Superior temporal gyrus (tissue), 1 donor: ENCODE measurements around the gene PIANP.
"Not testable (repeated sequence)": the region's sequence is repeated elsewhere in the genome, so short reads cannot be mapped to it uniquely, and the experiment has no call there.

Source experiments
- DNase-seq: peaks from one replicate; pipeline ENCODE4 v3.0.0-alpha.2; 2016; ENCODE audit errors: extremely low spot score

Gene PIANP, protein sequence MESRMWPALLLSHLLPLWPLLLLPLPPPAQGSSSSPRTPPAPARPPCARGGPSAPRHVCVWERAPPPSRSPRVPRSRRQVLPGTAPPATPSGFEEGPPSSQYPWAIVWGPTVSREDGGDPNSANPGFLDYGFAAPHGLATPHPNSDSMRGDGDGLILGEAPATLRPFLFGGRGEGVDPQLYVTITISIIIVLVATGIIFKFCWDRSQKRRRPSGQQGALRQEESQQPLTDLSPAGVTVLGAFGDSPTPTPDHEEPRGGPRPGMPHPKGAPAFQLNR

DNA sequence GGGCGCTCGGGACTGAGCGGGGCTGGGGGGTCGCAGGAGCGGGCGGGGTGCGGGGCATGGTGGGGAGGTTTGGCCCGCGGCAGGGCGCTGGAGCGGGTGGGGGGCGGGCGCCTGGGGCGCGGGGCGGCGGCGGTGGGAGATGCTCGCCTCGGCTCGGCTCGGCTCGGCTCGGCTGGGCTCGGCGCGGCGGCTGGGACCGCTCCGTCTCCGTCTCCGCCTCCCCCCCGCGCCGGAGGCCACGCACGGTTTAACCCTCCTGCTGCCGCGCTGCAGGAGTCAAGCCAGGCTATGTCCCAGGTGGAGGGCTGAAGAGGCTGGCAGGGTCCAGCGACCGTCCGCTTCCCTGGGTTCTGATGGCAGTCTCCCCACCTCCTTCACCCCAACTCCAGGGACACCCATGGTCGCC lies at the start of gene PIANP:
Gene PIANP, minus strand, starts transcription at position 170 of the 406 bp plus-strand sequence. CDS start 2,754 bp downstream, outside the sequence.
- DNase-seq, result peak; percentile 43

DNA sequence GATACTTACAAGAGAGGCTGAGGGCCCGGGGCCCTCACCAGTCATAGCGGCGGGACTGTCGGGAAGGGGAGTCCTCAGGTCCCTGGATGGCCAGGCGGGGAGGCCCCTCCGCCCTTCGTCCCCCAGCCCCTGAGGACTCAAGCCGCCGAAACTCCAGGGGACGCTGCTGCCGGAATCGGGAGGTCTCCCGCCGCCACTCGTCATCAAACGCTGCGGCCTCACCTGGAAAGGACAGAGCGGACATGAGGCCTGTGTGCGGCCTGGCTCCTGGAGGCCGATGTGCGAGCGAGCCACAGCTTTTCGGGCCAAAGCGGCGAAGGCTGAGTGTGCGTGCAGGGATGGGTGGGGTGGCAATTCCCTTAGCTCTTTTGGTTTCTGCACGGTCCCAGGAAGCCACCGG lies 48.1 kb upstream of the PIANP start:
- DNase-seq, result no peak

DNA sequence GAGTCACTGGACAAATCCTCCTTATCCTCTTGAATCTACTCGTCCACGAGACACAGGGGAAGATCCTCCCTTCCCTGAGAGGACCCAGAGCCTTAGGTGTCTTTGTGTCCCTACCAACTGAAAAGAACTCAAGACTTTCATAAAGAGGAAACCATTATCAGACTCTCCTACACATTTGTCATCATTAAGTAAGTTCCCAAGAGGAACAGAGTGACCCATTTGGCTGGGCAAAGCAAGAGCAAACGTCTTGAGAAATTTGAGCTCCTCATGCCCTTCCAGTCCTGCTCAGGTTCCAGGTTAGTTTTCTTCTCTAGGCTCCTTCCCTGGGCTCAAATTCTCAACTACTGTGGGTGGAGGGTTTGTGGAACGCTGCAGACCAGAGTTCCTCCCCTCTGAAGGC lies 46.6 kb upstream of the PIANP start:
- no peak for DNase-seq

DNA sequence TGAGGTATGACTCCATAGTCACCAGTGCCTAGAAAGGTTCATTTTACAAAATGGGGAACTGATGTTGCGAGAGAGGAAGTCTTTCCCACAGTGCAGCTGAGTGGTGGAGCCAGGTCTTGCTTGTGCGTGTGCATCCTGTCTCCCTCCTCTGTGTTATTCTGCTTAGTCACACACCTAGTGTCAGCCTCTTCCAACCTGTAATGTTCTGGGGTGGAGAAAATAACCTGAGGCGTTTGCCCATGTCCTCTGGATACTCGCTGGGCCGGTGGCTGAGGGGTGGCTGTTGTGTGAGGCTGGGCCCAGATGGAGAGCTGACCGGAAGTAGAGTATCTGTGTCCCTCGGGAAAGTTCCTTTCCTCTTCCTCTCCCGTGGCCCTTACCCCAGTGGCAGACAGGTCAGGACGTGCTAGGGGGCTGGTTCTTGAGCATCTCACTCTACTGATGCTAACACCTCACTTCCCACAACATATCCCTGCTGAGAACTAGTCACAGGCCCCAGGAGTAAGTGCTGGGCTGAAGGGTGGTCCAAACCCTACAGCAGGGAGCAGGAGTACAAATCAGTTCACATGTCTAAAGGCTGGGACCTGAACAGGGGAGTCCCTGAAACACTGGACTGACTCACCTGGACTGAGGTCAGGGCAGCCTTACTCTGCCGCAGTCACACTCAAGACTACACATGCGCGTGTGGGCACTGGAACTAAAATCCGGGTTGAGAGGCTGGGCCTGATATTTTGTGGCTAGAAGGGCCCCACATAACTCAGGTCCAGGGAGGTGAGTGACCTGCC lies 45.3 kb upstream of the PIANP start:
- DNase-seq, result no peak

DNA sequence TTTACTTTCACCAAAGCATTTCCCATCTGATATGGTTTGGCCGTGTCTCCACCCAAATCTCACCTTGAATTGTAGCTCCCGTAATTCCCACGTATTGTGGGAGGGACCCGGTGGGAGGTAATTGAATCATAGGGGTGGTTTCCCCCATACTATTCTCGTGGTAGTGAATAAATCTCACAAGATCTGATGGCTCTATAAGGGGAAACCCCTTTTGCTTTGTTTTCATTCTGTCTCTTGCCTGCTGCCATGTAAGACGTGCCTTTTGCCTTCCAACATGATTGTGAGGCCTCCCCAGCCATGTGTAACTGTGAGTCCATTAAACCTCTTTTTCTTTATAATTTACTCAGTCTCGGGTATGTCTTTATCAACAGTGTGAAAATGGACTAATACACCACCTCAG lies 42.7 kb upstream of the PIANP start:
- DNase-seq, result not testable (repeated sequence)

DNA sequence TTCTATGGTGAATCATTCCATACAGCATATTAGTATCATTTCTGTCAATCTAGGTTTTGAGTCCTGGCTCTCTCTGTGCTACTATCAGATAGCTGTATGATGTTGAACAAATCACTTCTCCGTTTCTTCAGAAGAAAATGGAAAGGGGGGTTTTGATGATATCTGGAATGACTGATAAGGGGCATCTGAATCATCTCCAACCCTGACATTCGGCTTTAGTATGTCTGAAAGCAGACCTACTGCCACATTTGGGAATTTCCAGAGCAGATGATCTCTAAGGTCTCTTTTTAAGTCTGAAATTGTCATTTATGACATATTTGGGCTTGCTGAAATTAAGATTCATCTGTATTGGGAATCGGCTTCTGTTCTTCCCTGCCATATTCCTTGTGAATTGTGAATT lies 42.2 kb upstream of the PIANP start:
- no peak for DNase-seq

DNA sequence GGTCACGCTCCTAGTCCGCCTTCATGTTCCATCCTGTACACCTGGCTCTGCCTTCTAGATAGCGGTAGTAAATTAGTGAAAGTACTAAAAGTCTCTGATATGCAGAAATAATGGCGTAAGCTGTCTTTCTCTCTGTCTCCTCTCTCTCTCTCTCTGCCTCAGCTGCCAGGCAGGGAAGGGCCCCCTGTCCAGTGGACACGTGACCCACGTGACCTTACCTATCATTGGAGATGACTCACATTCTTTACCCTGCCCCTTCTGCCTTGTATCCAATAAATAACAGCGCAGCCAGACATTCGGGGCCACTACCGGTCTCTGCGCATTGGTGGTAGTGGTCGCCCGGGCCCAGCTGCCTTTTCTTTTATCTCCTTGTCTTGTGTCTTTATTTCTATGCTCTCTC lies 41.5 kb upstream of the PIANP start:
- DNase-seq, result not testable (repeated sequence)

DNA sequence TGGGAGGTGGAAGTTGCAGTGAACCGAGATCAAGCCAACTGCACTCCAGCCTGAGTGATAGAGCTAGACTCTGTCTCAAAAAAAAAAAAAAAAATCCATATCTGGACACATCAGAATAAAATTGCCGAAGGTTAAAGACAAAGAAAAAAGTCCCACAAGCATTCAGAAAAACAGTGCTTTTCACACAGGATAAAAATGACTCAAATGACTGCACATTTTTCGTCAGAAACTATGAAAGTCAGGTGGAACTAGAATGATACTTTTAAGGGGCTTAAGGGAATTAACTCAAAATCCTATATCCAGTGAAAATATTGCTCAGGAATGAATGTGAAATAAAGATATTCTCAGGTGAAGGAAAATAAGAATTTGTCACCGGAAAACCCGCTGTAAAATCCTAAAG lies 36.1 kb upstream of the PIANP start:
- no peak for DNase-seq

DNA sequence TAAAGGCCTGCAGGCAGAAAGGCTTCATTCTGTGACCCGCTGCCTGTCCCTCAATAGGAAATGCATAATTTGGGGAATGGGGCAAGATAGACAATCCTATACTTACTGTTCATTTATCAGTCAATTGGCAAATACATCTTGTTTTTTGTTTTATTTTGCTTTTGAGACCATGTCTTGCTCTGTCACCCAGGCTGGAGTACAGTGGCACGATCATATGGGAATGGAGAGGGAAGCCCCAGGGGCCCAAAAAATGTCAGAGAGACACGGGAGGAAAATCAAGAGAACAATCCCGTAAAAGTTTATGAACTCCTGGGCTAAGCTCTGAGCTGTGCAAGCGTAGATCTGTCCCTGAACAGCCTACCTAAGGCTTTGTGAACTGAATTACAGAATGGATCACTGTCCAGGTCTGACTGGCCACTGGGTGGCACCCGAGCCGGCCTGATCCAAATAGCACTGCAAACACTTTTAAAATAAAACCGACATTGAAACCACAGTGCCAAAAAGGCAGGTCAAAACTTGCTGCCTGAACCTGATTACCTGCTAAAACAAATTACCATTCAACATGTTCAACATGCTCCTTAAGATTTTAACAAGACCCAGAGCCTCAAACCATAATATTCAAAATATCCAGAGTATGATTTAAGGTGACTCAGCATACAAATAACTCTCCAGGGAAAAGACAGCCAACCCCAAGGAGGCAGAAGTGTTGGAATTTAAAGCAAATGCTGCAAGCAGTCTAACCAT lies 35.0 kb upstream of the PIANP start:
- peak; percentile 76 for DNase-seq

DNA sequence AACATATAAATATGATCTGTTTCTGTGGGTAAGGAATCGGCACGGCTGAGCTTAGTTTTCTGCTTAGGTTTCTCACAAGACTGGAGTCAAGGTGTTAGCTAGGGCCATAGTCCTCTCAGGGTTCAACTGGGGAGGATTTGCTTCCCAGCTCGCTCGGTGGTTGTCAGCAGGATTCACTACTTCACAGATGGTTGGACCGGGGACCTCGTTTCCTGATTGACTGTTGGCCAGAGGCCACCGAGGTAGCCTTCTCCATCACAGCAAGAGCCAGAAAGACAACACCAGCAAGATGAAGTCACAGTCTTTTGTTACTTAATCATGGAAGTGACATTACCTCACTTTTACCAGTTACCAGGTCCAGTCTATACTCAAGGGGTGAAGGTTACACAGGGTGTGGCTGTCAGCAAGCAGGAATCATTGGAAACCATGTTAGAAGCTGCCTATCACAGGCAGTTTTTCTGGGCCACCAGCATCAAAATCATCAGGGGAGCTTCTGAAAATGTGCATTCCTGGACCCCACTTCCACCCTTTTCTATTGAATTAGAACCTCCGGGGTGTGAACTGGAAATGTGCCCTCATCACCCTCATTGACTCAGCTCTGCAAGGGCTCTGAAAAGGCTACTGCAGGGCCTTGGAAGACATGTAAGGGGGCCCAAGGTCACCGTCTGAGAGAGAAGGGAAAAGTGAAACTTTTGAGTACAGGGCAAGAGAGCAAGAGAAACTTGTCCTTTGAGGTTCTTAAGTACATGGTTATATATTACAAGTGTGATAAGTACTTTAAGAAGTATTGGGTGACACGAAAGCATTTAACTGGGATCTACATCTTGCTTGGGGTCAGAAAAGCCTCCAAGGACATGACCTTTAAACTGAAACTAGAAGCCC lies 34.1 kb upstream of the PIANP start:
- no peak for DNase-seq

DNA sequence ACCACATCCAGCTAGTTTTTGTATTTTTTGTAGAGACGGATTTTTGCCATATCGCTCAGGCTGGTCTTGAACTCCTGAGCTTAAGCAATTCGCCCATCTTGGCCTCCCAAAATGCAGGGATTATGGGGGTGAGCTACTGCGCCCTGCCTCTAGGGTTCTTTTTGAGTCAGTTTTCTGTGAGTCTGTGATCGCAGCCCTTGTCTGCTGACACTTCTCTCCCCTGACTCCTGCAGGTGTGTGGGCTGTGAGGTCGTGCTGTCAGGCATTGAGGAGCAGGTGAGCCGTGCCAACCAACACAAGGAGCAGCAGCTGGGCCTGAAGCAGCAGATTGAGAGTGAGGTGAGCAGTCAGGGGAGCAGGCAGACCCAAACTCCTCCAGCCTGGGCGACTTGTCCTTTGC lies 29.6 kb upstream of the PIANP start:
- DNase-seq, result no peak

DNA sequence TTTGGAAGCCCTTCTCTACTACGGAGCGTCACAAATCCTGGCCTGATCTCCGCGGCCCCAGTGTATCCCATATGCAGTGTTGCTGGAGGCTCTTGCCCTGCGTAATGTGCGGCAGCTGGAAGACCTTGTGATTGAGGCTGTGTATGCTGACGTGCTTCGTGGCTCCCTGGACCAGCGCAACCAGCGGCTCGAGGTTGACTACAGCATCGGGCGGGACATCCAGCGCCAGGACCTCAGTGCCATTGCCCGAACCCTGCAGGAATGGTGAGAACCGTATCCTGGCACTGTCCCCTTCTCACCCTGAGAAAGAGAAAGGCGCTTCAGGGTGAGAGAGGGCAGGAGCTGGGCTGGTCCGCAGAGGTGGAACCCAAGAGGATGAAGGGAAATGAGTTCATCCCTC lies 28.6 kb upstream of the PIANP start:
- DNase-seq, result no peak

DNA sequence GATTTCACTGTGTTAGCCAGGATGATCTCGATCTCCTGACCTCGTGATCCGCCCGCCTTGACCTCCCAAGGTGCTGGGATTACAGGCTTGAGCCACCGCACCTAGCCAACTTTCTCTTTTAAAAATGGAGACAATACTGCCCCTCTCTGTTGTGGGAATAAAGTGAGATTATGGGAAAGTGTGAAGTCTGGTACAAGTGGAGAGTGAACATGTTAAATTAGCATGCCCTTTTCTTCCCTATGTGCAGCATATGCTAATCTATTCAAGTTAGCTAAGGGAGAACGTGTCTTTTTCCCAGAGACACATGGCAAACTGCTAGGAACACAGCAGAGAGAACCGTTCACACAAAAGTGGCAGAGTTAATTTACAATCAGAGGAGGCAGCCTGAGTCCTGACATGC lies 24.7 kb upstream of the PIANP start:
- no peak for DNase-seq

DNA sequence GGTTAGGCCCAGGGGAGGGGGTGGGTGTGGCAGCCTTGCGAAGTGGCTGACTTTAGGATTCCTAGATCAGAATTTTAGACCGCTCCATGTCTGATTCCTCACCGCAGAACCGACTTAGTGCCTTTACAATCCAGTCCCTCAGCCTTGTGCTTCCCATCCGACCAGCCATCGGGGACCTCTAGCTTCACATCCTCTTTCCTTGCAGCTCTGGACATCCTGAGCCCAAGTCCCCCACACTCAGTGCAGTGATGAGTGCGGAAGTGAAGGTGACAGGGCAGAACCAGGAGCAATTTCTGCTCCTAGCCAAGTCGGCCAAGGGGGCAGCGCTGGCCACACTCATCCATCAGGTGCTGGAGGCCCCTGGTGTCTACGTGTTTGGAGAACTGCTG lies 23.8 kb upstream of the PIANP start:
- no peak for DNase-seq

DNA sequence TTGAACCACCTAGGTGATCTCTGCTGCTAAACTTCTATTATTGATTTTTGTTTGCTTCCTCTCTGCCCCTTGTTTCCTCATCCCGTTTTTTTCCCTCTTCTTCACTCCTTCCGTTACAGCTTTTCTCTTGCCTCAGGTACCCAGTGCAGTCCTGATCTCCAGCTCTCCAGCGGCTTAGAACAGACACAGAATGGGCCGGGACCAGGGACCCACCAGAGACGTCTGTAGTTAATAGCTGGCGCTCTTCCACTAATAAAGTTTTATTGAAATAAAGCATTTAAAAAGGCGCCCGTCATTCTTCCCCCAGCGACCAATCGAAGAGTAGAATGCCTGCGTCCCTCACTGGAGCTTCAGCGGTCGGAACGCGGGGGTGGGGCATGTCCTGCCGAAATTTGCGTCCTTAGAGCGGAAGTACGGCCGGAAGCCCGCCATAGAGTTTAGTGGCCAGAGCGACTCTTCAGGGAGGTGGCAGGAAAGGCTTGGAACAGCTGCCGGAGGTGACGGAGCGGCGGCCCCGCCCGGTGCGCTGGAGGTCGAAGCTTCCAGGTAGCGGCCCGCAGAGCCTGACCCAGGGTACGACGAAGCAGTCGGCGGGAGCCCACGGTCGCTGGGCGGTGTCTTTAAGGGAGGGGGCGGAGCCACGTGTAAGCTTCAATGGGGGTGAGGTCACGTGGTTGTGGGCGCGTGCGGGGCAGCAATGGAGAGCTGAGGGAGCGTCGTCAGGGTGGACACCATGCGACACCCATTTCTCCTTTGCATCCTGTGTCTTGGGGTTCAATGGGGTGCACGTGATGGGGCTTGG lies 23.2 kb upstream of the PIANP start, which contains the start of gene COPS7A:
Gene COPS7A, plus strand, starts transcription at position 440 of the 802 bp plus-strand sequence. CDS start 611 bp downstream, outside the sequence.
- DNase-seq, result peak; percentile 99

DNA sequence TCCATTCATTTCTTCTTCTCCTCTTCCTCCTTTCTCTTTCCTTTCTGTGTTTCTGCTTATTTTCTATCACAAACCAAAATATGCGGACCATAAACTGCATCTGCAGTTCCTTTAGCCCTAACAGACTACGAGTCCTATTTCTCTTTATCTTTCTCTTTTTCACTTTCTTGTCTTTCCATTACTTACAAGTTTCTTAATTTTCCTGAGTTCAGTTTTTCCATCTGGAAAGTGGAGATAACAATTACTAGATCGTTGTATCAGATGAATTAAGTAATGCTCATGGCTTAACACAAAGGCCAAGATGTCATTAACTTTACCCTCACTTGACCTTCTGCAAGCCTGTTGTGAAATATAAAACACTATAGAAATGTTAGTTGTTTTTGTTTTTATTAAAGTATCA lies 22.2 kb upstream of the PIANP start:
- no peak for DNase-seq

DNA sequence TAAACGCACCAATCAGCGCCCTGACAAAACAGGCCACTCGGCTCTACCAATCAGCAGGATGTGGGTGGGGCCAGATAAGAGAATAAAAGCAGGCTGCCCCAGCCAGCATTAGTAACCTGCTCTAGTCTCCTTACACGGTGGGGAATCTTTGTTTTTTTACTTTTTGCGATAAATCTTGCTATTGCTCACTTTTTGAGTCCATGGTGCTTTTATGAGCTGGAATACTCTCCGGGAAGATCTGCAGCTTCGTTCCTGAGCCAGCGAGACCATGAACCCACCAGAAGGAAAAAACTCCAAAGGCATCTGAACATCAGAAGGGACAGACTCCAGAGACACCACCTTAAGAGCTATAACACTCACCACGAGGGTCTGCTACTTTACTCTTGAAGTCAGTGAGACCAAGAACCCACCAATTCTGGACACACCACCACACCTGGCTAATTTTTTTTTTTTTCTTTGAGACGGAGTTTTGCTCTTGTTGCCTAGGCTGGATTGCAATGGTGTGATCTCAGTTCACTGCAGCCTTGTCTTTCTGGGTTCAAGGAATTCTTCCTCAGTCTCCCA lies 16.3 kb upstream of the PIANP start:
- DNase-seq, result no peak

DNA sequence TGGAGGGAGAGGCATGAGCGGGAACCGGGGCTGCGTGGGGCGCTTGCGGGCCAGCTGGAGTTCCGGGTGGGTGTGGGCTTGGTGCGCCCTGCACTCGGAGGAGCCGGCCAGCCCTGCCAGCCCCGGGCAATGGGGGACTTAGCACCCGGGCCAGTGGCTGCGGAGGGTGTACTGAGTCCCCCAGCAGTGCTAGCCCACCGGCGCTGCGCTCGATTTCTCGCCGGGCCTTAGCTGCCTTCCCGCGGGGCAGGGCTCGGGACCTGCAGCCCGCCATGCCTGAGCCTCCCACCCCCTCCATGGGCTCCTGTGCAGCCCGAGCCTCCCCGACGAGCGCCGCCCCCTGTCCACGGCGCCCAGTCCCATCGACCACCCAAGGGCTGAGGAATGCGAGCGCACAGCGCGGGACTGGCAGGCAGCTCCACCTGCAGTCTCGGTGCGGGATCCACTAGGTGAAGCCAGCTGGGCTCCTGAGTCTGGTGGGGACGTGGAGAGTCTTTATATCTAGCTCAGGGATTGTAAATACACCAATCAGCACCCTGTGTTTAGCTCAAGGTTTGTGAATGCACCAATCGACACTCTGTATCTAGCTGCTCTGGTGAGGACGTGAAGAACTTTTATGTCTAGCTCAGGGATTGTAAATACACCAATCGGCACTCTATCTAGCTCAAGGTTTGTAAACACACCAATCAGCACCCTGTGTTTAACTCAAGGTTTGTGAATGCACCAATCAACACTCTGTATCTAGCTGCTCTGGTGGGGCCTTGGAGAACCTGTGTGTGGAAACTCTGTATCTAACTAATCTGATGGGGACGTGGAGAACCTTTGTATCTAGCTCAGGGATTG lies 15.6 kb upstream of the PIANP start:
- not testable (repeated sequence) for DNase-seq

DNA sequence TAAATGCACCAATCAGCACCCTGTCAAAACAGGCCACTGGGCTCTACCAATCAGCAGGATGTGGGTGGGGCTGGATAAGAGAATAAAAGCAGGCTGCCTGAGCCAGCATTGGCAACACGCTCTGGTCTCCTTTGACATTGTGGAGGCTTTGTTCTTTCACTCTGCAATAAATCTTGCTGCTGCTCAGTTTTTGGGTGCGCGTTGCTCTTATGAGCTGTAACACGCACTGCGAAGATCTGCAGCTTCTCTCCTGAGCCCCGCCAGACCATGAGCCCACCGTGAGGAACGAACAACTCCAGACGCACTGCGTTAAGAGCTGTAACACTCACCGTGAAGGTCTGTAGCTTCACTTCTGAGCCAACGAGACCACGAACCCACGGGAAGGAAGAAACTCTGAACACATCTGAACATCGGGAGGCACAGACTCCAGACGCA lies 8.4 kb upstream of the PIANP start:
- no peak for DNase-seq
